Tongue (tissue), 2 donors: ENCODE measurements around the gene SORBS1. TPM values are rescaled to one million over a fixed set of nuclear protein-coding genes. Genes with fewer than 3 reads are reported as not detected.

Source experiments
- DNase-seq: peaks from one replicate; pipeline ENCODE4 v3.0.0-alpha.2; 2015
- total RNA-seq: library from RNA; depleted of rRNA; stranded (reverse); fragments of >200 nt; gene quantifications from one replicate; pipeline ENCODE4 v1.2.3, GENCODE V29; 2014

Gene SORBS1
- total RNA-seq, 1 donor from 2014 or later: 74.8 TPM

DNA sequence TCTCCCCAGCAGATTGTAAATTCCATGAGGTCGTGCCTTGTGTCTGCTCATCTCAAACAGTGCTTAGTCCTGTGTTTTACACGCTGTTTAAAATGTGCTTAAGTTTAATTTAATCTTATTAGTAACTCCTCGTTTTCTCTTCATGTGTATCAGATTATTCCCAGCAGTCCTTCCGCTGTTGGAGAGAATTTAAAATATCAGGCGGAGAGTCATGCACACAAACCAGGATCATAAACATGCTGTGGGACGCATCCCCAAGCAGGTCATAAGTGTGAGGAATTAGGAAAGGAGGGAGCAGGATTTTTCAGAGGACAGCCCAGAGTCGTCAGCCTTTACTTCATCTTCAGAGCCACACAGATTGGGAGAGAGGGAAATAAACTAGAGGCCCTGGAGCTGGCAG lies 4.2 kb upstream of the SORBS1 start:
- DNase-seq: no peak

DNA sequence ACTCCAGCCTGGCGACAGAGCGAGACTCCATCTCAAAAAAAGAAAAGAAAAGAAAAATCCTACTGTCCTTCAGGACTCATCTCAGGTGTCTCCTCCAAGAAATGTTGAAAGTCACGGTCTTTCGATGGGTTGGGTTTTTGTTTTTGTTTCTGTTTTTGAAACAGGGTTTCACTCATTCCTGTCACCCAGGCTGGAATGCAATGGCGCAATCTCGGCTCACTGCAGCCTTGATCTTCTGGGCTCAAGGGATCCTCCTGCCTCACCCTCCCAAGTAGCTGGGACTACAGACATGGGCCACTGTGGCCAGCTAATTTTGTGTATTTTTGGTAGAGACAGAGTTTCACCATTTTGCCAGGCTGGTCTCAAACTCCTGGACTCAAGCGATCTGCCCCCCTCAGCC lies 3.1 kb upstream of the SORBS1 start:
- no peak for DNase-seq

DNA sequence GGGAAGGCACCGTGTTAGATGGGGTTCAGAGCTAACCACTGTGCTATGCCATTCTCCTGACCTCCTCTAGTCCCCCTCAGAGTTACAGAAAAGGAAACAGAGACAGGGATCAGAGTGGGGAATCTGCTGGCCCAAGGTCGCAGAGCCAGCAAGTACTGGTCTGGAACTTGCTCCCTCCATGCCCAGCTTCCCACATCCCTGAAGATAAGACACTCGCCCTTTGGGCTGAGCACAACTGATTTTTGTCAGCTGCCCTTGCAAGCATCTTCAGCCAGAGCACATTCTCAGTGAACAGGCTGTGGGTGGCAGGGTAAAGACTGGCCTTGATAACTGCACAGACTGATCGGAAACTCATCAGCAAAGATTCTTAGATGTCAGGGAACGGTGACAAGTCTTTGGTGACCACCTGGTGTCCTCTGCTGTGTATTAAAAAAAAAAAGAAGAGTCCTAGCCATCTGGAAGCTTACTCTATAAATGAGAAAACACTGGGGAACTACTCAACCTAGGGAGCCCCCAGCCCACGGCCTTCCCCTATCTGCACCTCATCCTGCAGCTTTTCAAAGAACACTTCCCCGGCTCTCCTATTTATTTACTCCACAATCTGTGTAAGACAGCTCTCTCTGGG lies 1.3 kb upstream of the SORBS1 start:
- DNase-seq: no peak

DNA sequence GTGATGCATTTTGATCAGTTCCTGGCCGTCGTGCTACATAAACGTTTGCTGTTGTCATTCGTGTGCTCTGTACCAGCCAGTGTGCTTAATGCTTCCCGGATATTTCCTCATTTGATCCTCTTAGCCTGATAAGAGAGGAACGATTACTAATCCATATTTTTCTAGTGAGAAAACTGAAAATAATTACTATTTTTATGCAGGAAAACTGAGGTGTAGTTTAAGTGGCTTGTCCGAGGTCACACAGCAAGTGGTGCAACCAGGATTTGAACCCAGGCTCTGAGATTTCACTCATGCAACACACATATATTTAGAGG lies 650 bp upstream of the SORBS1 start:
- no peak for DNase-seq

DNA sequence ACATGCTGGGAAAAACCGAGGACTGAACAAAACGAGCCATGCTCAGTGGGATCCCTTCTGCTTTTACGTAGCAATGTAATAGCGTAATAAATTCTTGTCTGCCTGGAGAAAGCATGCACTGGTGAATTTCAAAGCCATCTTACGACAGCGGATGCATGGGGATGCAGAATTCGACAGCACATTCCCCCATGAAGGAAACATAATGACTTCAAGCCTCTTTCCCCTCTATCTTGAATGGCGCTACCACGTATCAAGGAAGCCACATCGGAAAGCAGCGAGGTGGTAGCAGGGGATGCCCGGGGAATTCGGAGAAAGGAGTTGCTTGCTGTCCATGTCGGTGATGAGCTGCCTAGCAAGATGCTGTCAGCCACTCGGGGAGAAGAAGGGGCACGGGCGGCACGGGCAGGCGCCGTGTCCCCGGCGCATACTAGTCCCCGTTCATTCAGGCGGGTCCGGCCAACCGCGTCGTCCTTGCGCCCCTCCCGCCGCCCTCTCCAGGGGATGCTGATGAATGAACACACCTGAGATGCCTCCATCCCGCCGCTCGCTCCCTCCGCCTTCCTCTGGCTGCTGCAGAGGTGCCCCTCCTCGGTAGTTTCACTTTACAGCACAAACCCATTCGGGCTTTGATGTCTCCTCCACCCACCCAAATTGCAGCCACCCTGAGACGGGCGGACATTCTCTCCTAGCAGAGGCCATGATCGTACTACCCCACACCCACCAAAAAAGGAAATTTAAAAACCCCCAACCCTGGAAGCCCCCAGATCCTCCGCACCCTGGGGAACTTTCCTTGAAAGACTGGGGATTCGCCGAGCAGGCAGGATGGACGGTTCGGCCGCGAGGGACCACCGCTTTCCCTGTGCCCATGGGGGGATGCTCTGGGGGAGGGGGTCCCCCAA lies 644 bp downstream of the SORBS1 start:
- DNase-seq: peak; percentile 54

DNA sequence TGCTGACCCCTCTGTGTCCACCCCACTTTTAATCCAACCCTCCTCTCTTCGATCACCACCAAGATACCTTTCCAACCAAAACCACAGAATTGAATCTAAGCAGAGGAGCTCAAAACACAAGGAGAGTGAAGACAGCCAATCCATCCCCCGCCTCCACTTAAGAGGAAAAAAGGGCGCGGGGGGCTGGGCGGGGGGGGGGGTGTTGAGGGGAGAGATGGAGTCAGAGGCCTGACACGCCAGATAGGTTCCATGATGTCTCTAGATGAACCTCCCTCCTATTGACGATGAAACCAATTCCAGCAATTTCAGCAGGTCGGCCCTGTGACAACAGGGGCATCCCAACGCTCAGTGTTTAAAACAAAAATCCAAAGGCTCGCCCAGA lies 1.3 kb downstream of the SORBS1 start:
- no peak for DNase-seq

DNA sequence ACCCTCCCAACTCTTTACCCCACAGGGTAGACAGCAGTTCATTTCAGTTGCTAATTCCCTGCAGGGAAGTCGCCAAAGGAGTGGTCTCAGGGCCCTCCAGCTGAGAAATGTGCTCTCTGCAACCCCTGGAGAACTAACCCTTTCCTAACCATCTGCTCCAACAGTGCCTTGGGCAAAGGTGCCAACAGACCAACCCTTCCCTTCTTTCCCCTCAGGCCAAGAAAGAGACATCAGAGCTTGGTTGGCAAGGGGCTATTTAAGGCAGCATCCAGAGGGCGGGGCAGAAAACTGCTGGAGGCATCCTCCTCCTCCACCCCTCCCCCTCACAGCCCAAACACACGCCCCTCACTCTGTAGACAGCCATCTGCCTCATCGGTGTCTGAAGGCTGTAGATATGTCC lies 1.7 kb downstream of the SORBS1 start:
- DNase-seq: peak; percentile 62

DNA sequence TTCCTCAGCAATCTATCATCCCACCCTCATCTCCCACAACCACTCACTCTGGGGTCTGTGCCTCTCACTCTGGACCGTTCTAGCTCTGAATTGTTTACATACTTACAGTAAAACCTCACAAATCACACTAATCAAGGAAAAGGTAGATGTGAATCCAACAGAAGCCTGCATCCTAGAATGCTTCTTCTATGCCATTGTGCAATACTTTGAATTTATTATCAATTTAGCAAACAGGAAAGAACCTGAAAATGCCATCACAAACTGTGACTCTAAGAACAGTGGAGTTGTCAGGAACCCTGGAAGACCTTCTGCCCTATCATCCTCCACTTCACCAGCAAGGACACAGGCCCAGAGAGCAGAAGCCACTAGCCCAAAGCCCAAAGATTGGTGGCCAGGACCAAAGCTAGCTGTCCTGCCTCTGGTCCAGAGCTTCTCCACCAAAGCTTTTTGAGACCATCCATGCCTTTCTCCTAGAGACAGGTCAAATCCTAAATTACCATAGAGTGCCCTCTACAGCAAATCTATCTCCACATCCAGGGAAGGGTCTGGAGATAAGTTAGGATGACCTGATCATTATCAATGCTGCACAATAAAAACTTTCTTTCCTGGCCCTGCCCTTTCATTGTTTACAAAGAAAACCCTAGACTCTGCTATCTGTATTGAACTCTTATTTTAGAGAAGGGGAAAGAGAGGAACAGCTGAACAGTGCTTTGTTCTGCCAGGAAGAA lies 2.4 kb downstream of the SORBS1 start:
- no peak for DNase-seq

DNA sequence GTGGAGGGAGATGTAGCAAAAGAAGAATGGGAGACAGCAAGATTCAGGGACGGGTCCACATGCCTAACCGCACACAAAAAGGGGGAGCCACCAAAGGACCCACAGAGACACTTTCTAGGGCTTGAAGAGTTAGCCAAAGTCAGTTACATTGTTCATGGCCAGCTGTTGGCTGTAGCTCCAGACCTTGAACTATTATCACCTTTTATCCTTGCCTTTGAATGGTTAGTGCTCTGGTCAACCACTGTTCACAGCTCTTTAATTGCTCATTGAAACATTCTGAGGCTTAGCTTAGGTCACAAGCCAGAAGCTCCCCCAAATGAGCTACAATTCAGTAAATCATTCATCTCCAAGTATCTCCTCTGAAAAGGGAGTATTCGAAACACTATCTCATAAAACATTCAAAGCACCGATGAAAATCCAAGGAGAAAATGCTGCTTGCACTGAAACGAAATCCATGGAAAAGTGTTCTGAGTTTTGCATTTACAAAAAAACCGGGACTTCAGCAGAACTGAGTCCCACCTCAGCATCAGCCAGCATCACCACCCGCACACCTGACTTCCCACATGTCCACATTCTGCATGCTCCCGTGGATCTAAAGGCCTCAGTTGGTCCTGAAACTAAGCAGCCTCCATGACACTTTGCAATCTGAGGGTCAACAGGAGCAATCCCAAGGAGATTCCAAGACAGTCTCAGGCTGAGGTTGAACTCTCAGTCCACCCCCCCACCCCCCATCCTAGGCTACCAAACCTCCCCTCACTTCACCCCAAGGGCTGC lies 4.0 kb downstream of the SORBS1 start:
- DNase-seq: no peak

DNA sequence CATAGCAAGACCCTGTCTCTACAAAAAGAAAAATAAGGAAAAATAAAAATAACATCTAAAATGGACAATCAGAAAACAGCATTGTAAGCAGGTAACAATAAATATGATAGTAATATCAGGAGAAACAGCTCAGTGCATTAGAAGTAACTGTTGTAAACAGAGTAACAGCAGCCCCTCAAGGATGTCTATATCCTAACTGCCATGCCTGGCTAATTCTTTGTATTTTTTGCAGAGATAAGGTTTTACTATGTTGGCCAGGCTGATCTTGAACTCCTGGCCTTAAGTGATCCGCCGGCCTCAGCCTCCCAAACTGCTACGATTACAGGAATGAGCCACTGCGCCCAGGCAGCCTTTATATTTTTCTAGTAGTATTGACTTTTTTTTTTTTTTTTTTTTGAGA lies 7.5 kb downstream of the SORBS1 start:
- DNase-seq: no peak

DNA sequence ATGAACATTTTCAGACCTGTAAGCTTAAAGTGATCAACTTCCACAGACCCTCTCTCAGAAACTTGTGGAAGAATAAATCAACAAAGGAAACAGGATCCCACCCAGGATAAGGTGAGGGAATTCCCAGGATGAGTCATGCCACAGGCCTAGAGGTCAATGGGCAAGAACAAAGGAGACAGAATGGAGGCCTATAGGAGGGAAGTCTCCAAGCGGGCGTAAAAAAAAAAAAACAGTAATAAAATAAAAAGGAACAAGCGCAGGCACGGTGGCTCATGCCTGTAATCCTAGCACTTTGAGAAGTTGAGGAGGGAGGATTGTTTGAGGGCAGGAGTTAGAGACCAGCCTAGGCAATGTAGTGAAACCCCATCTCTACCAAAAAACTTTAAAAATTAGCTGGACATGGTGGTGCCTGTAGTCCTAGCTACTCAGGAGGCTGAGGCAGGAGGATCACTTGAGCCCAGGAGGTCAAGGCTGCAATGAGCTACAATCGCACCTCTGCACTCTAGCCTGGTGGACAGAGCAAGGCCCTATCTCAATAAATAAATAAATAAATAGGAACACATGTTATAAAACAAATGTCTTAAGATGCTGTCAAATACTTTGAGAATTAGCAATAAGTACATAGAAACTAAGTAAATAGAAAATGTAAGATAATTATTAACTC lies 8.4 kb downstream of the SORBS1 start:
- no peak for DNase-seq

DNA sequence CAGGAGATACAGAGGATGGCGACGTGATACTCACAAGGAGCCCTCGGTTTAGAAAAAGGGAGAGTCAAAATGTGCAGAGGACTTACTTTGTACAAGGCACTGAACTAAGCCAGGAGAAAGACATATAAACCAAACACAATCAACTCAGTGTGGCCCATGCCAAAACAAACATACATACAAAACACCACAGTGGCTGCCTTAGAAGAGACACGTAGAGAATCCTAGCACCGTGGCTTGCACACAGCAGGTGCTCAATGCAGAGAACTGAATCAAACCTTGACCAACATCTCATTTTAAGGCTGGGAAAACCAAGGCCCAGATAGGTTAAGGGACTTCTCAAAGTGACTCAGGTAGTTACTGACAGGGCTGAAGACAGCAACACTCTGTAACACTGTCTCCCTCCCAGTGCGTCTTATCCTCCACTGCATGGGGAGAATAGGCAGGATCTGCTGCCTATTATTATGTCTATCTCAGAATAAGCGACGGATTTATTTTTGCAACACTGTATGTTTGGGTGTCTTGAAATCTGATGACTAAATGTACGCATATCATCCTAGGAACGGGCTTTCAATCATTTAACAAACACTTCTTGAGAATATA lies 11.0 kb downstream of the SORBS1 start:
- no peak for DNase-seq

DNA sequence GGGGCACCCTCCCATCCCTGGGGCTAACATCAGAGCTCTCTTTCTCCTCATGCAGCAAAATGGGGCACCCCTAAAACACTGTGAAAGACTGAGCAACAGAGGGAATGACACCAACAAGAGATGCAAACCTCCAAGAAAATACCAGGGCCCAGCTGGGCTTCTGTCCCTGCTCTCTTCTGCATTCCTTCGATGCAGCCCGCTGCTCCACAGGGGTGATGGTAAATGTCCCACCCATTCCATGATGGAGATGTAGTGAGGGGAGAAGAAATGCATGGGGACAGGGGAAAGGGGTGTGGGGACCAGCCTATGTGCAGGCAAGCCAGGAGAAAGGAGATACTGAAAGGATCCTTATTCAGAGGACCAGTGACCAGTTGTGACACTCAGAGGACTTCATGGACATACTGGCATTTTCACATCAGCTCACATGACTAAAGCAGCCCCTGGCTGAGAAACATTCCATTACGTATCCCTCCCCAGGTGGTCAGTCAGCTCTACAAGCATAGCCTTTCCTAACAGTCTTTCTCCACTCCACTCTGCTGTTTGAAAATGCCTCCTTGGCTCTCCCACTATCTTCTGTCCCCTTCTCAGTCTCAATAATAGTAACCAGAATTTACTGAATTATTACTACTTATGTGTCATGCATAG lies 13.3 kb downstream of the SORBS1 start:
- no peak for DNase-seq

DNA sequence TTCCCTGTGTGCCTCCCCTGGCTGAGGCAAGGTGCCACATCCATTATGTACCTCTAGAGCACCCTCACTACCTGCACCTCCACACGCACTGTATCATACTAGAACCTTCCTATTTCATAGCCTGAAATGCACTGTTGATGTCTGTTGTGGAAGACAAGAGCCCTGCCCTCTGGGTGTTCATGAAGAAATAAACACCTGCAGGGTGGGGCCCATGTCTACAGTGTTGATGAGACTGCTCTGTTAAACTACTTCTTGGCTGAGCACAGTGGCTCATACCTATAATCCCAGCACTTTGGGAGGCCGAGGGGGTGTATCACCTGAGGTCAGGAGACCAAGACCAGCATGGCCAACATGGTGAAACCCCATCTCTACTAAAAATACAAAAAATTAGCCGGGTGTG lies 14.0 kb downstream of the SORBS1 start:
- DNase-seq: no peak

DNA sequence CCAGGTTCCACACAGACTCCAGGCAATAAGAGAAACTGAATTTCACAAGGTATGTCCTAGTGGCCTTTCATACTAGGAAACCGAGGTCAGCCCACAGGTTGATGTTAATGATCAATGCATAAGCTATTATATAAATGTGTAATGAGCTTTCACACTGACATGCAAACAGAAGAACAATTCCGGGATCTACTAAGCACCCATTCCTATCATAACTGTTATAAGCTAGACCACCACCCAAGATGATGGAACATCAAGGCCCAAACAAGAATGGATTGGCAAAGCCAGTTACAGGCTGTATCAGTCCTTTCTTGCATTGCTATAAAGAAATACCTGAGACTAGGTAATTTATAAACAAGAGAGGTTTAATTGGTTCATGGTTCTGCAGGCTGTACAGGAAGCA lies 15.2 kb downstream of the SORBS1 start:
- DNase-seq: no peak

DNA sequence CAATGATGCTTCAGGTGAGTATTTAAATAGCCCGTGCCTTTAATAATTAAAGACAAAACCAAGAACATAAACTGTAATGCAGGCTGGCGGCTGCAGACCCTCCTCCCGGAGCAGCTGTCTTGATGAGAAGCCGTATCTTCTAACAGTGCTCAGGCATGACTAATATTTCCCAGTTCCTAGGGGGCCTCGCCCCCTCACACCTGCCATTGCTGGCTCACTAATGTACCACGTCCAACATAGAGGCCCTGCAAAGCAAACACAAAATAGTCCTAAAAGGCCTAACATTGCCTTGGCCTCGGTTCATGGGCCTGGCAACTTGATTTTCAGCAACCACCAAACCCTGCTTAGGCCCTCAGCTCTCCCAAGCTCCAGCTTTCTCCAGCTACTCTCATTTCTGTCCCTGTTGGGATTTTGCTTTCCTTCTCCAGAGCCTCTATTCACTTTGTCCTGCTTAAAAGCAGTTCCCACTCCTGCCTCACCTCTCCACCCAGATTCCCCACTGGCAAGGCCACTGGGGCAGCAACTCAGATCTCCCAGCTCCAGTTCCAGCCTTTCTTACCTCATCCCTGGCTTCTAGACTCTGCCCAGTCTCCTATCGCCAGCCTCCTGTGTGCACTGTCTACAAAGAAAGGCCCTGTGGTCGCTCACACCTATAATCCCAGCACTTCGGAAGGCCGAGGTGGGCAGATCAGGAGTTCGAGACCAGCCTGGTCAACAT lies 16.2 kb downstream of the SORBS1 start:
- DNase-seq: peak; percentile 78

DNA sequence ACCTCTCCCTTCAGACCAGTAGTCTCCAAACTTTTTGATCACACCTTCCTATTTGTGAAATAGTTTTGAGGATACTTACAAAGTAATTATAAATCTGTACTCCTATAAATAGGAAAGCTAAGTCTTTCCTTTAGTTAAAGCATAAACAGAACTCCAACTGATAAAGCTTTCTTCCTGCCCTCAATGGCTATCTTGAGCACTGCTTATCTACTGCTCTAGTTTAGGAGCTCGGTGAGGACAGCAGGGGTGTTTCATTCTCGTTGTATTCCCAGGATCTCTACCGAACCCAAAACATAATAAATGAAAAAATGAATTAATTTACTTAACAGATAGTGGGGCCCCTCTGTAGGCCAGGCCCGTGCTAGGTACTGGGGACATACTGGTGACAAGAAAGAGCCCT lies 17.7 kb downstream of the SORBS1 start:
- DNase-seq: no peak

DNA sequence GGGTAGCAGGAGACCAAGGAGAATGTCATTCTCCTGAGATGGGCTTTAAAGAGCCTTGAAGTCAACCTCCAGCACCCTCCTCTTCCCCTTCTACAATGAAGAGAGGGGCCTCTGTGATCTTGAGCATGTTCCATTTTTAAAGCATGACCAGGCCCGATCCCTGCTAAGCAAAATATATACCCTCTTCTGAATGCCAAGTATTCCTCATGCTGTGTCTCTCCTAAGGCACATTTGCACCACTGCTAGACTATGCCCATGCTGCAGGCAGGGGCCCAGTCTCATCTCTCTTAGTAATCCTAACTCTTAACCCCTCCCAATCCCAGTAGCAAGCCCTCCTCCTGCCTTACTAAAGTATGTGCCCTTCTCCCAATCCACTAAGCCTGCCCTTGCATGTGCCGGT lies 18.4 kb downstream of the SORBS1 start:
- DNase-seq: no peak

DNA sequence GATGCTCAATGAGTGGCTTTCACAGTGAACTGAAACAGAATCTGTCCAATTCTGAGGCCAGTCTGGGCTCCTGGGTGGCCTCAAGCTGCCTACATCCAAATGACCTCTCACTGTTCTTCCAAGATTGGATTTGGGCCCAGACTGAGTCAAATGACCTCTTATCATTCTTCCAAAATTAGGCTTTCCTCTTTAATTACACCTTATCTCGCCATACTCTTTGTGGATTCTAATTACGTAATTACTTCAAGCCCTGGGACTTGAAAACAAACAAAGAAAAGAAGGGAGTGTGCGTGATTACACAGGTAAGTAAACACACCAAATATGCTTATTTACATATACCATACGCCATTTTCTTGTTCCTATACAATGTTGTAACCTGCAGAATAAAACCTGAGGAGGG lies 18.8 kb downstream of the SORBS1 start:
- no peak for DNase-seq

DNA sequence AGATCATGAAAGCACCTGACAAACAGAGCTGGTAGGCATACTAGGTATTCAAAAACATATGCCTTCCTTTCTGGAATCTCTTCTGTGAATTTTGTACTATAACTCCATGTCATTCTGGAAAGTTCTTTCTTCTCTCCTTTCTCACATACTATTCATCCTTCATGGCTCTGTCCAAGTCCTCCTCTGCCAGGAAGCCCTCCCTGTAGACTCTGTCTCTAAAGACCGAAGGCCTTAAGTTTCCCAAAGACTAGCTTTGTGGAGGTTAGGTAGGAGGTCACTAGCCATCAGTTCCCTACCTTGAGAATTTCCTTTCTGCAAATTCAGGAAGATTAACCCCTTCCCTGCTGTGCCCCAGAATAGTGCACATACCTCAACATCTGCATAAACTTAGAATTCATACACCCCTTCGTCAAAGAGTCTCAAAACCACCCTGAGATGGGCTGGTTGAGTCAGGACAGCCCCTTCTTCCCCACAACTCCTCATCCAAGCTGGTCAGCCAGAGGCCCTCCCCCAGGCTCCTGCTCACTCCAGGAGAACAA lies 20.6 kb downstream of the SORBS1 start:
- DNase-seq: no peak
